GM12878 (cell line): ENCODE measurements around the gene USP34. TPM values are rescaled to one million over a fixed set of nuclear protein-coding genes. Genes with fewer than 3 reads are reported as not detected.

Experiments
- ATAC-seq: fragments of 200-7000 bp; cut with Tn5 transposase; 3 replicates; pipeline ENCODE4 v1.9.1; 2020; ENCODE audit warnings: mild to moderate bottlenecking, moderate library complexity
- BruUV-seq: library from RNA; stranded (reverse); fragments of 400-500 nt; replicated peaks from 2 replicates; lab custom pipeline; 2021; lab: Mats Ljungman, UMichigan
- CTCF ChIA-PET: fragments of 300-600 bp; sonication (Branson Sonifier 250); formaldehyde crosslinking; extraction: SDS; loops from one replicate; lab custom pipeline; 2021; ENCODE audit warnings: inconsistent platforms; lab: Yijun Ruan, JAX
- POLR2A ChIA-PET: fragments of 350-600 bp; formaldehyde crosslinking; extraction: SDS; loops from one replicate; lab custom pipeline; 2021; ENCODE audit warnings: inconsistent platforms; lab: Charles Lee
- RAD21 ChIA-PET: fragments of 300-600 bp; sonication (Branson Sonifier 250); formaldehyde crosslinking; loops from one replicate; lab custom pipeline; 2023; ENCODE audit warnings: antibody characterized with exemption; ENCODE audit not compliant: unreplicated experiment; lab: Charles Lee
- SMC1A ChIA-PET: fragments of 300-600 bp; sonication (Branson Sonifier 250); formaldehyde crosslinking; loops from one replicate; lab custom pipeline; 2023; ENCODE audit not compliant: unreplicated experiment, uncharacterized antibody; lab: Charles Lee
- DNase-seq: peaks from one replicate; pipeline ENCODE4 v3.0.0-alpha.2; 2011; ENCODE audit warnings: low read depth, low spot score
- FAIRE-seq: peaks from 3 replicates; lab custom pipeline; 2011; peaks lifted over from hg19 to GRCh38; lab: Jason Lieb, UNC
- H2AFZ ChIP-seq: 2 replicates; pipeline ENCODE4 v1.6.0; 2011; ENCODE audit warnings: low read depth, low read length, control low read depth; ENCODE audit not compliant: control insufficient read depth
- H3K27ac ChIP-seq: 2 replicates; pipeline ENCODE4 v1.5.1; 2011; ENCODE audit warnings: control low read depth; ENCODE audit not compliant: control insufficient read depth, insufficient read depth
- H3K27me3 ChIP-seq, 2 experiments: replicated peaks in 1 of 2; 2 replicates each; pipeline versions ENCODE4 v1.6.0 to v1.6.1; 2011; ENCODE audit warnings: low read length in 1 of 2; ENCODE audit not compliant: control insufficient read depth in 2 of 2, insufficient read depth in 2 of 2
- H3K36me3 ChIP-seq, 2 experiments: 2 replicates each; pipeline ENCODE4 v1.5.1; 2011; ENCODE audit warnings: low read length in 1 of 2; ENCODE audit not compliant: control insufficient read depth in 2 of 2, insufficient read depth in 2 of 2
- H3K4me1 ChIP-seq: 2 replicates; pipeline ENCODE4 v1.6.1; 2011; ENCODE audit warnings: mild to moderate bottlenecking, low read length, moderate library complexity, mixed read lengths; ENCODE audit not compliant: control insufficient read depth, insufficient read depth
- H3K4me2 ChIP-seq: 2 replicates; pipeline ENCODE4 v1.6.0; 2011; ENCODE audit warnings: control low read depth; ENCODE audit not compliant: control insufficient read depth, insufficient read depth
- H3K4me3 ChIP-seq: fragments of 200-600 bp; sonication (generic); 2 replicates; pipeline ENCODE4 v1.5.1; 2016
- H3K79me2 ChIP-seq: 2 replicates; pipeline ENCODE4 v1.6.0; 2011; ENCODE audit warnings: low read length; ENCODE audit not compliant: control insufficient read depth, insufficient read depth
- H3K9ac ChIP-seq: 2 replicates; pipeline ENCODE4 v1.8.0; 2011; ENCODE audit warnings: low read length, control low read depth, mixed read lengths; ENCODE audit not compliant: control insufficient read depth, insufficient read depth
- H3K9me3 ChIP-seq: replicated peaks from 3 replicates; pipeline ENCODE4 v1.5.1; 2011; ENCODE audit warnings: mild to moderate bottlenecking, low read length; ENCODE audit not compliant: control insufficient read depth, insufficient read depth
- H4K20me1 ChIP-seq: 2 replicates; pipeline ENCODE4 v1.6.0; 2011; ENCODE audit not compliant: control insufficient read depth, insufficient read depth
- EZH2 ChIP-seq: IDR thresholded peaks from 2 replicates; pipeline ENCODE4 v1.6.1; 2012; ENCODE audit warnings: low read depth, mild to moderate bottlenecking, control low read depth, inconsistent platforms, low read length, borderline replicate concordance; ENCODE audit not compliant: control insufficient read depth
- FOXM1 ChIP-seq: IDR thresholded peaks from 2 replicates; pipeline ENCODE4 v1.6.1; 2012; ENCODE audit warnings: low read depth, mild to moderate bottlenecking, inconsistent platforms, low read length, moderate library complexity
- PKNOX1 ChIP-seq: fragments of 450-650 bp; IDR thresholded peaks from 2 replicates; pipeline ENCODE4 v1.6.1; 2016; ENCODE audit warnings: mild to moderate bottlenecking
- PML ChIP-seq: IDR thresholded peaks from 2 replicates; pipeline ENCODE4 v1.6.1; 2012; ENCODE audit warnings: low read length, inconsistent platforms
- RB1 ChIP-seq: fragments of 450-650 bp; formaldehyde crosslinking; IDR thresholded peaks from 2 replicates; pipeline ENCODE4 v1.6.1; 2017; ENCODE audit warnings: mild to moderate bottlenecking, borderline replicate concordance
- SMAD5 ChIP-seq: IDR thresholded peaks from 2 replicates; pipeline ENCODE4 v1.6.1; 2016; ENCODE audit warnings: antibody characterized with exemption, low read depth
- STAT1 ChIP-seq: fragments of 450-650 bp; conservative IDR thresholded peaks from 2 replicates; pipeline ENCODE4 v1.6.1; 2014; ENCODE audit warnings: antibody characterized with exemption, mild to moderate bottlenecking
- SUZ12 ChIP-seq: fragments of 200-600 bp; sonication (generic); IDR thresholded peaks from one replicate; pipeline ENCODE4 v1.6.1; 2018; ENCODE audit warnings: antibody characterized with exemption, mild to moderate bottlenecking; ENCODE audit not compliant: unreplicated experiment
- TAF1 ChIP-seq: IDR thresholded peaks from 2 replicates; pipeline ENCODE4 v1.6.1; 2011; ENCODE audit warnings: mild to moderate bottlenecking, low read depth, low read length, borderline replicate concordance
- TCF7 ChIP-seq: IDR thresholded peaks from 2 replicates; pipeline ENCODE4 v1.6.1; 2014; ENCODE audit warnings: antibody characterized with exemption, borderline replicate concordance
- USF2 ChIP-seq: IDR thresholded peaks from 2 replicates; pipeline ENCODE4 v1.6.1; 2011; ENCODE audit warnings: low read depth, low read length, improper control_type of control experiment, borderline replicate concordance
- in situ Hi-C: fragments of 300-500 bp; cut with MboI; formaldehyde crosslinking; loops from 9 replicates; pipeline ENCODE4 v1.14.3; 2018; ENCODE audit warnings: mixed read lengths
- intact Hi-C: fragments of 100-400 bp; cut with micrococcal nuclease; formaldehyde crosslinking; loops from one replicate; pipeline ENCODE4 v1.14.2; 2022; ENCODE audit not compliant: unreplicated experiment
- polyA plus RNA-seq, 11 experiments: library from polyadenylated mRNA; depleted of rRNA in 4 of 11; unstranded in 6 of 11; stranded (reverse) in 5 of 11; fragments of >200 nt; fragmentation: Nextera tagmentation in 4 of 11; fragmentation: Illumina TruSeq in 1 of 11; extraction: Ambion mirVana in 4 of 11; extraction: Trizol in 1 of 11; gene quantifications; 1 replicate in 1 of 11; 2 replicates in 10 of 11; pipeline versions ENCODE4 v1.2.1 to v1.2.3, GENCODE V29; 2011 to 2016; ENCODE audit warnings: inconsistent platforms in 2 of 11, missing spikeins in 2 of 11, low read depth in 1 of 11
- total RNA-seq, 4 experiments: library from RNA; depleted of rRNA in 3 of 4; stranded (reverse); fragments of >200 nt in 3 of 4; fragmentation: Illumina TruSeq in 1 of 4; extraction: Trizol in 1 of 4; gene quantifications; 2 replicates each; pipeline versions ENCODE4 v1.2.1 to v1.2.3, GENCODE V29; 2013 to 2021

USP34 gene
- total and polyA plus RNA-seq, 10 of the 15 experiments (the other 5 are each of a cell fraction or from before 2014, with no cell fraction given) = 26.2 to 106 (median 62.1) TPM

- ATAC-seq = no peak
- FAIRE-seq = no peak
- Histone ChIP-seq H3K27me3 (no peaks in the 10 kb centered on the region), H3K4me3 (no peak overlapping the region), H4K20me1 (no peaks in the 10 kb centered on the region), H3K79me2 (no peaks in the 10 kb centered on the region), H3K9ac (no peak overlapping the region), H3K27ac (no peak overlapping the region), H3K4me1 (no peaks in the 10 kb centered on the region), H3K36me3 (peaks cover 2 to 9% of the 10 kb centered on the region in 2 experiments), H3K4me2 (no peak overlapping the region), H2AFZ (no peak overlapping the region), H3K9me3 (no peaks in the 10 kb centered on the region)
- ChIA-PET CTCF (interaction anchor here (0.7 kb wide), 1 partner anchor 13 kb away, joined by 3 read pairs; no protein-coding TSS in a partner anchor), RAD21 (no interaction called here), SMC1A (interaction anchor here (0.7 kb wide), 1 partner anchor 26 kb away, joined by 3 read pairs; no protein-coding TSS in a partner anchor), POLR2A (no interaction called here)
- no peak for DNase-seq
- TF ChIP-seq SUZ12 (no peak), EZH2 (no peak), STAT1 (no peak), TAF1 (no peak), FOXM1 (no peak), TCF7 (no peak), SMAD5 (no peak), PML (no peak), USF2 (no peak), PKNOX1 (no peak), RB1 (no peak)
- intact Hi-C loops = no loop called here
- no TSS peak for BruUV-seq
- in situ Hi-C loops = no loop called here
Measured at GRCh38 chr2:61247204-61247812, 223.6 kb downstream of the USP34 start.
